Stimulated activated CD8-positive, alpha-beta memory T cell treated with anti-CD3 and anti-CD28 coated beads, Interleukin-15, amount 100 ng/mL, for 24 hours (primary cell): Measurements from ENCODE around the gene ARMC9.

Experiments
- DNase-seq: peaks from one replicate; pipeline ENCODE4 v3.0.0-alpha.2; 2020; ENCODE audit warnings: low read depth

ARMC9 gene

DNA sequence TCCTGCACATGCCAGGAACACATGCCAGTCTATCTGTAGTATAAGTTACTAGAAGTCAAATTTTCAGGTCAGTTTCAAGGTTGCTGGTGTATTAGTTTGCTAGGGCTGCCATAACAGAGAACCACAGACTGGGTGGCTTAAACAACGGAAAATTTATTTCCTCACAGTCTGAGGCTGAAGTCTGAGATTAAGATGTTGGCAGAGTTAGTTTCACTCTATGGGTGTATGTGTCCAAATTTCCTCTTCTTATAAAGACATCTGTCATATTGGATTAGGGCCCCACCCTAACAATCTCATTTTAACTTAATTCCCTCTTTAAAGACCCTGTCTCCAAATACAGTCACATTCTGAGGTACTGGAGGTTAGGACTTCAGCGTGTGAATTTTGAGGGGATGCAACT is 223.6 kb downstream of the ARMC9 start:
- DNase-seq, result no peak

DNA sequence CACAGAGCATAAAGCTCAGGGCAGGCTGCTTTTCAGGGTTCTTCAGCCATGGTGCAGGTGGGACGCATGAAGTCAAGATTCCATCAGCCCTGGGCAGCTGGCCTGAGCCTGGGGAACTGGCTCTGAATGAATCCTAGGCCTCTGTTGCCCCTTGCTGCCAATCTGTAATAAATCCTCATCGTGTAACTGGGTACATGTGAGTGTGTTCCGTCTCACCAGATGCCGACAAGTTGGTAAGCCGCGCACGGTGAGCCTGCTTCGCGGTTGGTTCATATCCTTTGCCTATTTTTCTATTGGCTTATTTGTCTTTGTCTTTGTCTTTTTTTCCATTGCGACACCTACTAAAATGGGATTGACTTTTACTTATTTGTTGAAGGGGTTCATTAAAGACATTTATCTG is 224.7 kb downstream of the ARMC9 start:
- DNase-seq, result no peak
